Right ventricle myocardium superior (tissue), 1 donor: Measurements from ENCODE around the gene CYFIP2. TPM values are rescaled to one million over a fixed set of nuclear protein-coding genes. Genes with fewer than 3 reads are reported as not detected.

ENCODE experiments used
- ATAC-seq: fragments of 200-7000 bp; cut with Tn5 transposase; one replicate; pipeline ENCODE4 v1.9.1; 2020; ENCODE audit warnings: mild to moderate bottlenecking; ENCODE audit not compliant: poor library complexity
- DNase-seq: peaks from one replicate; pipeline ENCODE4 v3.0.0-alpha.2; 2020
- intact Hi-C: fragments of 100-400 bp; cut with DNase I; formaldehyde crosslinking; loops from one replicate; pipeline ENCODE4 v1.11.2; 2022
- total RNA-seq: library from RNA; stranded (reverse); fragmentation: NEBNext Ultra II Directional; extraction: Animal tissue kit (Norgen Biotek cat#: 25700); gene quantifications from one replicate; pipeline ENCODE4 v1.2.1, GENCODE V29; 2021
- donor health status: DM: no; HTN: yes; CAD: no; lungs with severe emphysema.

The CYFIP2 gene
- total RNA-seq, 1 donor from 2014 or later, result 27.6 TPM

- intact Hi-C loops, result no loop called here
- ATAC-seq, result peak; percentile 14
- no peak for DNase-seq
Observed at GRCh38 chr5:157343842-157344790, 78.2 kb downstream of the CYFIP2 start.

- DNase-seq (no peak), ATAC-seq (no peak)
- intact Hi-C loops, result no loop called here
Observed at GRCh38 chr5:157345067-157345466, 79.1 kb downstream of the CYFIP2 start.

- ATAC-seq (no peak), DNase-seq (no peak)
- intact Hi-C loops, result no loop called here
Observed at GRCh38 chr5:157345485-157345884, 79.6 kb downstream of the CYFIP2 start.

- intact Hi-C loops, result no loop called here
- ATAC-seq, result peak; percentile 80
Observed at GRCh38 chr5:157347301-157348048, 81.6 kb downstream of the CYFIP2 start.

GRCh38 chr5:157348049-157348400 is 82.1 kb downstream of the CYFIP2 start:
- peak; percentile 21 for ATAC-seq
- intact Hi-C loops, result no loop called here
- no peak for DNase-seq

More at GRCh38 chr5:157347301-157348048, 81.6 kb downstream of the CYFIP2 start:
- DNase-seq, result no peak

GRCh38 chr5:157350939-157351801 is 85.2 kb downstream of the CYFIP2 start:
- intact Hi-C loops, result no loop called here
- DNase-seq, result no peak
- ATAC-seq, result no peak

- intact Hi-C loops, result no loop called here
- DNase-seq (no peak), ATAC-seq (no peak)
Observed at GRCh38 chr5:157351802-157352092, 85.8 kb downstream of the CYFIP2 start.

GRCh38 chr5:157352756-157353340 is 86.9 kb downstream of the CYFIP2 start:
- intact Hi-C loops, result no loop called here
- DNase-seq (no peak), ATAC-seq (no peak)

GRCh38 chr5:157354800-157355199 is 88.9 kb downstream of the CYFIP2 start:
- no peak for ATAC-seq
- DNase-seq, result no peak
- intact Hi-C loops, result no loop called here

- intact Hi-C loops, result no loop called here
- DNase-seq, result no peak
- ATAC-seq, result no peak
Observed at GRCh38 chr5:157356576-157356975, 90.7 kb downstream of the CYFIP2 start.

- DNase-seq, result no peak
- intact Hi-C loops, result no loop called here
- ATAC-seq, result no peak
Observed at GRCh38 chr5:157357823-157358222, 91.9 kb downstream of the CYFIP2 start.

GRCh38 chr5:157358871-157359270 is 92.9 kb downstream of the CYFIP2 start:
- DNase-seq (no peak), ATAC-seq (no peak)
- intact Hi-C loops, result no loop called here

GRCh38 chr5:157359356-157360055 is 93.6 kb downstream of the CYFIP2 start:
- intact Hi-C loops, result no loop called here
- no peak for DNase-seq
- no peak for ATAC-seq

- intact Hi-C loops, result no loop called here
- DNase-seq (no peak), ATAC-seq (peak; percentile 71)
Observed at GRCh38 chr5:157362012-157362411, 96.1 kb downstream of the CYFIP2 start.

GRCh38 chr5:157362502-157362901 is 96.6 kb downstream of the CYFIP2 start:
- intact Hi-C loops, result no loop called here
- ATAC-seq, result peak; percentile 66

GRCh38 chr5:157362982-157363381 is 97.1 kb downstream of the CYFIP2 start:
- DNase-seq (no peak), ATAC-seq (no peak)
- intact Hi-C loops, result no loop called here

More at GRCh38 chr5:157362502-157362901, 96.6 kb downstream of the CYFIP2 start:
- no peak for DNase-seq

- no peak for ATAC-seq
- intact Hi-C loops, result no loop called here
- no peak for DNase-seq
Observed at GRCh38 chr5:157365732-157366131, 99.8 kb downstream of the CYFIP2 start.
